RWPE1 (cell line): ENCODE measurements around the gene DUSP10.

Experiments
- CTCF ChIA-PET: fragments of 350-600 bp; sonication (Branson Sonifier 250); formaldehyde crosslinking; extraction: SDS; loops from one replicate; lab custom pipeline; 2021; lab: Yijun Ruan, JAX
- POLR2A ChIA-PET: fragments of 400-600 bp; formaldehyde crosslinking; extraction: SDS; loops from one replicate; lab custom pipeline; 2020; ENCODE audit warnings: antibody characterized with exemption; ENCODE audit not compliant: low non-redundant PET; lab: Yijun Ruan, JAX
- DNase-seq: peaks from one replicate; pipeline ENCODE4 v3.0.0; 2012; ENCODE audit warnings: low spot score
- H3K27ac ChIP-seq: fragments of 450-650 bp; 2 replicates; pipeline ENCODE4 v1.5.1; 2017
- CTCF ChIP-seq: fragments of 450-650 bp; conservative IDR thresholded peaks from 2 replicates; pipeline ENCODE4 v1.5.1; 2017; ENCODE audit warnings: low read depth, mild to moderate bottlenecking

DUSP10 gene

GRCh38 chr1:221729771-221730330 is 12.0 kb downstream of the DUSP10 start:
- CTCF ChIA-PET, result interaction anchor here (0.6 to 1.1 kb wide), 2 partner anchors 36 to 252 kb away, joined by 3 to 4 read pairs; no protein-coding TSS in a partner anchor
- no peak for DNase-seq
- POLR2A ChIA-PET, result no interaction called here
- no peak for TF ChIP-seq CTCF
- no peak overlapping the region for H3K27ac ChIP-seq

GRCh38 chr1:221728037-221728505 is 13.8 kb downstream of the DUSP10 start:
- ChIA-PET POLR2A (no interaction called here), CTCF (interaction anchor here (0.6 kb wide), 1 partner anchor 185 kb away, joined by 3 read pairs; no protein-coding TSS in a partner anchor)
- TF ChIP-seq CTCF, result no peak
- H3K27ac ChIP-seq, result no peak overlapping the region
- DNase-seq, result no peak

- ChIA-PET CTCF (interaction anchor here (0.5 kb wide), 1 partner anchor 1529 kb away, joined by 3 read pairs; no protein-coding TSS in a partner anchor), POLR2A (no interaction called here)
- no peak for TF ChIP-seq CTCF
- H3K27ac ChIP-seq, result no peak overlapping the region
- DNase-seq, result no peak
These were observed 14.5 kb downstream of the DUSP10 start for GRCh38 chr1:221727146-221728036.

GRCh38 chr1:221725735-221726672 is 15.9 kb downstream of the DUSP10 start:
- H3K27ac ChIP-seq, result no peak overlapping the region
- TF ChIP-seq CTCF, result no peak
- POLR2A ChIA-PET, result interaction anchor here (0.6 kb wide), 1 partner anchor 257 kb away, joined by 4 read pairs; no protein-coding TSS in a partner anchor
- CTCF ChIA-PET, result interaction anchor here (0.6 kb wide), 1 partner anchor 128 kb away, joined by 4 read pairs; no protein-coding TSS in a partner anchor
- DNase-seq, result no peak

- POLR2A ChIA-PET, result interaction anchor here (1.0 kb wide), 1 partner anchor 16 kb away, joined by 3 read pairs; no protein-coding TSS in a partner anchor
- TF ChIP-seq CTCF, result no peak
- CTCF ChIA-PET, result interaction anchor here (0.6 kb wide), 2 partner anchors 127 to 166 kb away, joined by 3 to 4 read pairs; no protein-coding TSS in a partner anchor
- DNase-seq, result no peak
- H3K27ac ChIP-seq, result no peak overlapping the region
These were observed 16.8 kb downstream of the DUSP10 start for GRCh38 chr1:221724931-221725605.
